ENCODE data around the gene CACNG4.

DNA sequence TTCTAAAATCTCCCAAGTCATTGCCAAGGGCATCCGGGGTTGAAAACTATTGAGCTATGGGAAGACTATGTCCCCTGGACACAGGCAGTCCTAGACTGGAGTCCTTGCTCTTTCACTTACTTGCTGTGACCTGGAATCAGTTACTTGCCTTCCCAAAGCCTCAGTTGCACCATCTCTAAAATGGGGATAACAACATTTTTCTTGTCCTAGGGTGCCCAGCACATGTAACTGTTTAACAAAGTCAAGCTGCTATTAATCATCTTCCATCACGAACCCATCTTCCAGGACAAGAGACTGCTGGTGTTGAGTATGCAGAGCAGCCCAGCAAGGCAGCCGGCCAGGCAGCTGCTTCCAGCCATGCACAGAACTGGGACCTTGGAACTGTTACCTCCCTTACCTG lies 9.9 kb upstream of the CACNG4 start:
- TF ChIP-seq, protein P1, sequence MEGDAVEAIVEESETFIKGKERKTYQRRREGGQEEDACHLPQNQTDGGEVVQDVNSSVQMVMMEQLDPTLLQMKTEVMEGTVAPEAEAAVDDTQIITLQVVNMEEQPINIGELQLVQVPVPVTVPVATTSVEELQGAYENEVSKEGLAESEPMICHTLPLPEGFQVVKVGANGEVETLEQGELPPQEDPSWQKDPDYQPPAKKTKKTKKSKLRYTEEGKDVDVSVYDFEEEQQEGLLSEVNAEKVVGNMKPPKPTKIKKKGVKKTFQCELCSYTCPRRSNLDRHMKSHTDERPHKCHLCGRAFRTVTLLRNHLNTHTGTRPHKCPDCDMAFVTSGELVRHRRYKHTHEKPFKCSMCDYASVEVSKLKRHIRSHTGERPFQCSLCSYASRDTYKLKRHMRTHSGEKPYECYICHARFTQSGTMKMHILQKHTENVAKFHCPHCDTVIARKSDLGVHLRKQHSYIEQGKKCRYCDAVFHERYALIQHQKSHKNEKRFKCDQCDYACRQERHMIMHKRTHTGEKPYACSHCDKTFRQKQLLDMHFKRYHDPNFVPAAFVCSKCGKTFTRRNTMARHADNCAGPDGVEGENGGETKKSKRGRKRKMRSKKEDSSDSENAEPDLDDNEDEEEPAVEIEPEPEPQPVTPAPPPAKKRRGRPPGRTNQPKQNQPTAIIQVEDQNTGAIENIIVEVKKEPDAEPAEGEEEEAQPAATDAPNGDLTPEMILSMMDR (conservative IDR thresholded peaks at IDR 0.05; ENCODE audit: low read length): no peak
- TF ChIP-seq EZH2phosphoT487 (IDR thresholded peaks at IDR 0.05; ENCODE audit: borderline replicate concordance): no peak
